SK-N-SH (cell line): ENCODE results near the gene DHRSX. TPM values are rescaled to one million over a fixed set of nuclear protein-coding genes. Genes with fewer than 3 reads are reported as not detected.
A peak's percentile ranks its signal among the peaks of the same experiment; 100 is the strongest.

Experiments
- CTCF ChIA-PET: fragments of 300-600, 350-600 bp; formaldehyde crosslinking; extraction: SDS; loops from one replicate; lab custom pipeline; 2021; lab: Yijun Ruan, JAX
- POLR2A ChIA-PET: fragments of 350-600 bp; sonication (Branson Sonifier 250); formaldehyde crosslinking; extraction: SDS; loops from one replicate; lab custom pipeline; 2020; ENCODE audit warnings: antibody characterized with exemption, inconsistent platforms; lab: Yijun Ruan, JAX
- DNase-seq: peaks from one replicate; pipeline ENCODE4 v3.0.0; 2012
- H2AFZ ChIP-seq: fragments of 200-600 bp; sonication (generic); 2 replicates; pipeline ENCODE4 v1.8.1; 2016; ENCODE audit warnings: antibody characterized with exemption, mild to moderate bottlenecking, low read depth
- H3F3A ChIP-seq: fragments of 200-600 bp; sonication (generic); replicated peaks from 2 replicates; pipeline ENCODE3; 2016; ENCODE audit warnings: antibody characterized with exemption, mild to moderate bottlenecking; ENCODE audit not compliant: insufficient read depth
- H3K27ac ChIP-seq, 2 experiments: fragments of 200-500 bp in 1 of 2; fragments of 200-600 bp in 1 of 2; sonication (Bioruptor generic) in 1 of 2; sonication (generic), shearing (Covaris generic) in 1 of 2; 2 replicates each; pipeline versions ENCODE4 v1.5.1 to v1.6.1; 2014 to 2016; ENCODE audit warnings: low read depth in 2 of 2, inconsistent platforms in 1 of 2, low read length in 1 of 2, mild to moderate bottlenecking in 1 of 2, mixed read lengths in 1 of 2
- H3K27me3 ChIP-seq: fragments of 200-600 bp; sonication (generic), shearing (Covaris generic); 2 replicates; pipeline ENCODE4 v1.6.1; 2016; ENCODE audit warnings: mixed run types; ENCODE audit not compliant: insufficient read depth
- H3K36me3 ChIP-seq, 2 experiments: fragments of 200-500 bp in 1 of 2; fragments of 200-600 bp in 1 of 2; sonication (Bioruptor generic) in 1 of 2; sonication (generic) in 1 of 2; replicated peaks in 1 of 2; 2 replicates each; pipeline versions ENCODE3 to v1.5.1; 2014 to 2016; ENCODE audit warnings: low read length in 1 of 2, mild to moderate bottlenecking in 1 of 2; ENCODE audit not compliant: insufficient read depth in 2 of 2, control insufficient read depth in 1 of 2
- H3K4me1 ChIP-seq, 2 experiments: fragments of 200-500 bp in 1 of 2; fragments of 200-600 bp in 1 of 2; sonication (Bioruptor generic) in 1 of 2; sonication (generic), shearing (Covaris generic) in 1 of 2; 2 replicates each; pipeline versions ENCODE4 v1.5.1 to v1.6.1; 2014 to 2016; ENCODE audit warnings: low read depth in 1 of 2, low read length in 1 of 2, mixed run types in 1 of 2; ENCODE audit not compliant: insufficient read depth in 2 of 2, control insufficient read depth in 1 of 2
- H3K4me2 ChIP-seq: fragments of 200-600 bp; sonication (generic), shearing (Covaris generic); 2 replicates; pipeline ENCODE4 v1.6.1; 2017; ENCODE audit warnings: mixed run types
- H3K4me3 ChIP-seq, 2 experiments: fragments of 200-500 bp in 1 of 2; fragments of 200-600 bp in 1 of 2; sonication (Bioruptor generic) in 1 of 2; sonication (generic), shearing (Covaris generic) in 1 of 2; 2 replicates each; pipeline versions ENCODE4 v1.5.1 to v1.8.1; 2014 to 2016; ENCODE audit warnings: low read depth in 2 of 2, inconsistent platforms in 1 of 2, low read length in 1 of 2, mild to moderate bottlenecking in 1 of 2, mixed read lengths in 1 of 2, moderate library complexity in 1 of 2
- H3K79me2 ChIP-seq: fragments of 200-600 bp; sonication (generic); 2 replicates; pipeline ENCODE4 v1.8.1; 2017; ENCODE audit warnings: mild to moderate bottlenecking; ENCODE audit not compliant: insufficient read depth
- H3K9ac ChIP-seq: fragments of 200-600 bp; sonication (generic); 2 replicates; pipeline ENCODE4 v1.6.1; 2017; ENCODE audit warnings: mixed run types
- H3K9me2 ChIP-seq: fragments of 200-600 bp; sonication (generic); 2 replicates; pipeline ENCODE4 v1.6.1; 2017; ENCODE audit warnings: mixed run types
- H3K9me3 ChIP-seq: fragments of 200-600 bp; sonication (generic); 2 replicates; pipeline ENCODE4 v1.6.1; 2017; ENCODE audit warnings: mixed run types, mild to moderate bottlenecking, moderate library complexity
- H4K20me1 ChIP-seq: fragments of 200-600 bp; sonication (generic); 2 replicates; pipeline ENCODE4 v1.6.1; 2017; ENCODE audit warnings: mild to moderate bottlenecking, mixed run types; ENCODE audit not compliant: insufficient read depth
- CTCF ChIP-seq: fragments of 200-600 bp; sonication (generic); IDR thresholded peaks from 2 replicates; pipeline ENCODE4 v1.6.1; 2017; ENCODE audit warnings: antibody characterized with exemption, mild to moderate bottlenecking, moderate library complexity
- EZH2phosphoT487 ChIP-seq: fragments of 200-600 bp; sonication (generic); IDR thresholded peaks from 2 replicates; pipeline ENCODE4 v1.6.1; 2017; ENCODE audit warnings: low read depth, mixed run types, mild to moderate bottlenecking, antibody characterized with exemption, moderate library complexity, borderline replicate concordance
- FOSL2 ChIP-seq: IDR thresholded peaks from 2 replicates; pipeline ENCODE4 v1.4.0; 2012; ENCODE audit warnings: low read depth, mild to moderate bottlenecking, moderate library complexity, borderline replicate concordance
- FOXM1 ChIP-seq: IDR thresholded peaks from 2 replicates; pipeline ENCODE4 v1.4.0; 2012; ENCODE audit warnings: low read depth, mild to moderate bottlenecking
- GATA2 ChIP-seq: sonication (generic); formaldehyde crosslinking; IDR thresholded peaks from 2 replicates; pipeline ENCODE4 v1.5.0; 2020; ENCODE audit warnings: mild to moderate bottlenecking, missing genetic modification reagents
- IRF3 ChIP-seq: fragments of 150-350 bp; IDR thresholded peaks from 2 replicates; pipeline ENCODE4 v1.6.1; 2016; ENCODE audit warnings: mild to moderate bottlenecking, low read depth, low read length
- JUND ChIP-seq: IDR thresholded peaks from 2 replicates; pipeline ENCODE4 v1.4.0; 2012
- MXI1 ChIP-seq: IDR thresholded peaks from 2 replicates; pipeline ENCODE4 v1.6.1; 2012; ENCODE audit warnings: mild to moderate bottlenecking, low read depth, low read length, improper control_type of control experiment
- NFIC ChIP-seq: IDR thresholded peaks from 2 replicates; pipeline ENCODE4 v1.4.0; 2012; ENCODE audit warnings: borderline replicate concordance
- REST ChIP-seq: IDR thresholded peaks from 2 replicates; pipeline ENCODE4 v1.6.1; 2012; ENCODE audit warnings: mild to moderate bottlenecking, low read depth, low read length, moderate library complexity
- RFX5 ChIP-seq: IDR thresholded peaks from 2 replicates; pipeline ENCODE4 v1.6.1; 2012; ENCODE audit warnings: mild to moderate bottlenecking, improper control_type of control experiment, low read length
- SIN3A ChIP-seq: IDR thresholded peaks from 2 replicates; pipeline ENCODE4 v1.6.1; 2012; ENCODE audit warnings: low read depth, mild to moderate bottlenecking, low read length, moderate library complexity, borderline replicate concordance
- SMC3 ChIP-seq: IDR thresholded peaks from 2 replicates; pipeline ENCODE4 v1.6.1; 2012; ENCODE audit warnings: low read depth, low read length, improper control_type of control experiment
- TAF1 ChIP-seq: IDR thresholded peaks from 2 replicates; pipeline ENCODE4 v1.6.1; 2012; ENCODE audit warnings: low read depth, mild to moderate bottlenecking, low read length, moderate library complexity, borderline replicate concordance
- TCF12 ChIP-seq: IDR thresholded peaks from 2 replicates; pipeline ENCODE4 v1.4.0; 2012
- TEAD4 ChIP-seq: IDR thresholded peaks from 2 replicates; pipeline ENCODE4 v1.4.0; 2012; ENCODE audit warnings: mild to moderate bottlenecking, borderline replicate concordance; ENCODE audit not compliant: insufficient read depth
- USF1 ChIP-seq: IDR thresholded peaks from 2 replicates; pipeline ENCODE4 v1.4.0; 2012; ENCODE audit warnings: low read depth, borderline replicate concordance
- USF2 ChIP-seq: fragments of 150-350 bp; IDR thresholded peaks from 2 replicates; pipeline ENCODE4 v1.6.1; 2017; ENCODE audit warnings: antibody characterized with exemption, low read length, low read depth, borderline replicate concordance
- YY1 ChIP-seq: IDR thresholded peaks from 2 replicates; pipeline ENCODE4 v1.4.0; 2012; ENCODE audit warnings: low read depth, mild to moderate bottlenecking
- ZBTB33 ChIP-seq: IDR thresholded peaks from 2 replicates; pipeline ENCODE4 v1.4.0; 2012; ENCODE audit warnings: low read depth, borderline replicate concordance
- WGBS: methylation state at CpG from one replicate; pipeline ENCODE4 v1.1.6; 2017; ENCODE audit warnings: low lambda C conversion rate; 5-methylcytosine and 5-hydroxymethylcytosine counted together
- polyA plus RNA-seq, 3 experiments: library from polyadenylated mRNA; depleted of rRNA; stranded (reverse); fragments of >200 nt; gene quantifications; 2 replicates each; pipeline ENCODE4 v1.2.3, GENCODE V29; 2012

The DHRSX gene
- polyA plus RNA-seq, 1 of the 3 experiments (the other 2 are of a cell fraction), result 34.3 TPM

GRCh38 chrX:2499507-2499906, 1.3 kb downstream of the DHRSX start:
- DNase-seq, result no peak
- WGBS, result 79% methylated on average over 8 of the region's 8 CpGs
- Histone ChIP-seq H4K20me1 (peaks cover 3% of the 10 kb centered on the region; the same call in 1 of the 2 replicates), H3K27me3 (no peaks in the 10 kb centered on the region), H3K4me2 (peak overlapping the region; percentile 83), H3K9me3 (no peaks in the 10 kb centered on the region; the same call in 1 of the 2 replicates), H3K27ac (no peak overlapping the region), H3K79me2 (peaks cover 58% of the 10 kb centered on the region), H3F3A (peaks cover 2% of the 10 kb centered on the region), H3K36me3 (peaks cover 12 to 13% of the 10 kb centered on the region in 2 experiments), H3K9me2 (no peaks in the 10 kb centered on the region), H3K4me1 (peaks cover 17 to 19% of the 10 kb centered on the region in 2 experiments; a peak in 3 of 4 replicates), H3K4me3 (peak overlapping the region; percentile 82 to 92), H2AFZ (no peak overlapping the region), H3K9ac (peak overlapping the region; percentile 98; the same call in 1 of the 2 replicates)
- no peak for TF ChIP-seq TAF1
- TF ChIP-seq USF2, result no peak
- TF ChIP-seq EZH2phosphoT487, result no peak
- no peak for TF ChIP-seq RFX5
- no peak for TF ChIP-seq ZBTB33
- no peak for TF ChIP-seq FOSL2
- TF ChIP-seq TCF12, result no peak
- no peak for TF ChIP-seq MXI1
- TF ChIP-seq CTCF, result no peak
- no peak for TF ChIP-seq REST
- no peak for TF ChIP-seq YY1
- TF ChIP-seq GATA2, result no peak
- TF ChIP-seq TEAD4, result no peak
- TF ChIP-seq SMC3, result no peak
- no peak for TF ChIP-seq NFIC
- TF ChIP-seq JUND, result no peak
- TF ChIP-seq SIN3A, result no peak
- no peak for TF ChIP-seq IRF3
- TF ChIP-seq USF1, result no peak
- no peak for TF ChIP-seq FOXM1
- POLR2A ChIA-PET, result no interaction called here
- CTCF ChIA-PET, result no interaction called here
